HepG2 (cell line): Measurements from ENCODE around the gene ANKRD12. TPM values are rescaled to one million over a fixed set of nuclear protein-coding genes. Genes with fewer than 3 reads are reported as not detected.

Experiments used
- BCLAF1 ChIP-seq: fragments of 450-650 bp; IDR thresholded peaks from 2 replicates; pipeline ENCODE4 v1.6.1; 2017; ENCODE audit warnings: mild to moderate bottlenecking
- KDM2A ChIP-seq: sonication (generic); formaldehyde crosslinking; IDR thresholded peaks from 2 replicates; pipeline ENCODE4 v1.4.0; 2020; ENCODE audit warnings: low read depth, missing genetic modification reagents, borderline replicate concordance
- MAZ ChIP-seq, 2 experiments: sonication (generic) in 1 of 2; formaldehyde crosslinking in 1 of 2; IDR thresholded peaks; 2 replicates each; pipeline versions ENCODE4 v1.5.0 to v1.6.1; 2012 to 2020; ENCODE audit warnings: low read depth in 2 of 2, mild to moderate bottlenecking in 2 of 2, borderline replicate concordance in 1 of 2, improper control_type of control experiment in 1 of 2, low read length in 1 of 2, missing genetic modification reagents in 1 of 2, moderate library complexity in 1 of 2
- MLXIP ChIP-seq: sonication (generic); formaldehyde crosslinking; IDR thresholded peaks from 2 replicates; pipeline ENCODE4 v1.9.0; 2021; ENCODE audit warnings: missing genetic modification reagents, borderline replicate concordance
- PHF8 ChIP-seq: sonication (generic); formaldehyde crosslinking; IDR thresholded peaks from 2 replicates; pipeline ENCODE4 v1.5.0; 2020; ENCODE audit warnings: missing genetic modification reagents
- SP1 ChIP-seq, 2 experiments: fragments of 450-650 bp in 1 of 2; sonication (generic) in 1 of 2; formaldehyde crosslinking in 1 of 2; IDR thresholded peaks; 2 replicates each; pipeline versions ENCODE4 v1.4.0 to v1.6.1; 2016 to 2020; ENCODE audit warnings: missing genetic modification reagents in 1 of 2
- ZNF18 ChIP-seq: sonication (generic); formaldehyde crosslinking; IDR thresholded peaks from 2 replicates; pipeline ENCODE4 v1.8.0; 2022; ENCODE audit warnings: mild to moderate bottlenecking, missing genetic modification reagents; ENCODE audit not compliant: insufficient replicate concordance
- ZNF280D ChIP-seq: sonication (generic); formaldehyde crosslinking; IDR thresholded peaks from 2 replicates; pipeline ENCODE4 v1.5.1; 2020; ENCODE audit warnings: mild to moderate bottlenecking, missing genetic modification reagents
- ZNF513 ChIP-seq: sonication (generic); formaldehyde crosslinking; conservative IDR thresholded peaks from 2 replicates; pipeline ENCODE4 v1.5.0; 2020; ENCODE audit warnings: missing genetic modification reagents
- polyA plus RNA-seq, 8 experiments: library from polyadenylated mRNA; depleted of rRNA in 3 of 8; stranded (reverse) in 7 of 8; unstranded in 1 of 8; fragments of >200 nt; fragmentation: Illumina TruSeq in 4 of 8; extraction: Trizol in 4 of 8; gene quantifications; 2 replicates each; pipeline versions ENCODE4 v1.2.1 to v1.2.3, GENCODE V29; 2011 to 2016; ENCODE audit warnings: low read depth in 4 of 8, missing spikeins in 1 of 8, mixed read lengths in 1 of 8; ENCODE audit not compliant: insufficient read depth in 1 of 8
- total RNA-seq, 5 experiments: library from RNA; depleted of rRNA; stranded (reverse); fragments of >200 nt; fragmentation: Illumina TruSeq; extraction: Trizol; gene quantifications; 2 replicates each; pipeline ENCODE4 v1.2.3, GENCODE V29; 2016; ENCODE audit warnings: low read depth in 1 of 5

Gene ANKRD12
- total and polyA plus RNA-seq, 2 of the 13 experiments (the other 11 are each of a cell fraction or from before 2014, with no cell fraction given): 6.0 to 23.2 TPM

- TF ChIP-seq ZNF280D (0 out of 2 replicates have a peak, but pooled peaks have one; percentile 10), SP1 (IDR thresholded peaks at IDR 0.05) (no peak), SP1 (CRISPR knock-in tag; IDR thresholded peaks at IDR 0.05) (peak; percentile 79; the same call in 1 of the 2 replicates), PHF8 (CRISPR knock-in tag) (peak; percentile 67), ZNF18 (CRISPR knock-in tag) (peak; percentile 23), BCLAF1 (no peak), MAZ (IDR thresholded peaks at IDR 0.05; ENCODE audit: borderline replicate concordance, low read depth, low read length) (peak; percentile 79; the same call in 1 of the 2 replicates), MAZ (CRISPR knock-in tag; IDR thresholded peaks at IDR 0.05; ENCODE audit: low read depth) (peak; percentile 80), KDM2A (CRISPR knock-in tag) (no peak), MLXIP (no peak), ZNF513 (CRISPR knock-in tag) (no peak)
Observed at GRCh38 chr18:9334329-9334972, 197.9 kb downstream of the ANKRD12 start, which contains the start of gene TWSG1 (continued).
